Stimulated activated CD8-positive, alpha-beta memory T cell treated with anti-CD3 and anti-CD28 coated beads, Interleukin-15, amount 100 ng/mL, for 1 hour (primary cell): Measurements from ENCODE around the gene ETV1.
A peak's percentile ranks its signal among the peaks of the same experiment; 100 is the strongest.

ENCODE experiments used
- DNase-seq: peaks from one replicate; pipeline ENCODE4 v3.0.0-alpha.2; 2020; ENCODE audit warnings: low read depth

ETV1 gene

GRCh38 chr7:13989126-13989948, at the start of gene ETV1:
ETV1 (minus strand) TSS chr7:13989666; CDS start chr7:13989052, 614 bp downstream.
- no peak for DNase-seq

GRCh38 chr7:14024406-14024805, 34.9 kb upstream of the ETV1 start:
- no peak for DNase-seq

- no peak for DNase-seq
Observed at GRCh38 chr7:14023838-14024237, 34.4 kb upstream of the ETV1 start.

GRCh38 chr7:14023342-14023741, 33.9 kb upstream of the ETV1 start:
- no peak for DNase-seq

- no peak for DNase-seq
Observed at GRCh38 chr7:14021069-14021468, 31.6 kb upstream of the ETV1 start.

GRCh38 chr7:14020339-14020900, 31.0 kb upstream of the ETV1 start:
- DNase-seq, result no peak

GRCh38 chr7:14018751-14019150, 29.3 kb upstream of the ETV1 start:
- DNase-seq, result no peak

GRCh38 chr7:14016950-14017349, 27.5 kb upstream of the ETV1 start:
- no peak for DNase-seq

- DNase-seq, result no peak
Observed at GRCh38 chr7:14013898-14014297, 24.4 kb upstream of the ETV1 start.

- no peak for DNase-seq
Observed at GRCh38 chr7:14009453-14010418, 20.3 kb upstream of the ETV1 start.

- DNase-seq, result no peak
Observed at GRCh38 chr7:14001139-14001538, 11.7 kb upstream of the ETV1 start.

- no peak for DNase-seq
Observed at GRCh38 chr7:14000247-14000646, 10.8 kb upstream of the ETV1 start.

GRCh38 chr7:13998866-13999265, 9.4 kb upstream of the ETV1 start:
- DNase-seq, result no peak

- DNase-seq, result no peak
Observed at GRCh38 chr7:13992596-13992964, 3.1 kb upstream of the ETV1 start.

- no peak for DNase-seq
Observed at GRCh38 chr7:13991791-13992595, 2.5 kb upstream of the ETV1 start.

- peak; percentile 4 for DNase-seq
Observed at GRCh38 chr7:13990984-13991790, 1.7 kb upstream of the ETV1 start.

GRCh38 chr7:13990319-13990983, 985 bp upstream of the ETV1 start:
- no peak for DNase-seq

- DNase-seq, result no peak
Observed at GRCh38 chr7:13989949-13990305, 461 bp upstream of the ETV1 start.

GRCh38 chr7:13988731-13989125, 738 bp downstream of the ETV1 start:
- DNase-seq, result no peak

GRCh38 chr7:13988065-13988464, 1.4 kb downstream of the ETV1 start:
- no peak for DNase-seq

GRCh38 chr7:13987395-13987794, 2.1 kb downstream of the ETV1 start:
- DNase-seq, result no peak
